ENCODE data around the gene WDR5B. TPM values are rescaled to one million over a fixed set of nuclear protein-coding genes. Genes with fewer than 3 reads are reported as not detected.

Gene WDR5B
- polyA plus RNA-seq, 1 donor from 2014 or later: 6.9 TPM

GRCh38 chr3:122406198-122406597, 9.7 kb downstream of the WDR5B start:
- Histone ChIP-seq H2AFZ (ENCODE audit: low read depth, low read length) (no peak overlapping the region), H3K9ac (ENCODE audit: low read length) (no peak overlapping the region), H3K9me3 (ENCODE audit: low read length) (no peaks in the 10 kb centered on the region), H4K20me1 (ENCODE audit: insufficient read depth) (no peaks in the 10 kb centered on the region), H3K79me2 (replicated peaks; ENCODE audit: insufficient read depth, low read length) (no peaks in the 10 kb centered on the region), H3K9me2 (ENCODE audit: insufficient read depth, low read length) (no peaks in the 10 kb centered on the region), H3K4me2 (ENCODE audit: low read length) (no peak overlapping the region), H3K27ac (ENCODE audit: low read length) (no peak overlapping the region), H3K36me3 (ENCODE audit: insufficient read depth, low read length) (no peaks in the 10 kb centered on the region), H3F3A (ENCODE audit: insufficient read depth, low read length, poor library complexity, severe bottlenecking) (no peaks in the 10 kb centered on the region), H3K4me3 (ENCODE audit: low read length) (no peak overlapping the region), H3K27me3 (ENCODE audit: insufficient read depth, low read depth, low read length) (no peaks in the 10 kb centered on the region)
- TF ChIP-seq EP300 (conservative IDR thresholded peaks at IDR 0.05; ENCODE audit: poor library complexity, severe bottlenecking) (no peak), RAD21 (conservative IDR thresholded peaks at IDR 0.05) (no peak), EZH2 (IDR thresholded peaks at IDR 0.05; ENCODE audit: borderline replicate concordance, insufficient read depth, low read length, poor library complexity, severe bottlenecking) (no peak), MXI1 (conservative IDR thresholded peaks at IDR 0.05; ENCODE audit: poor library complexity, severe bottlenecking) (no peak), REST (IDR thresholded peaks at IDR 0.05; ENCODE audit: borderline replicate concordance) (no peak), TAF1 (IDR thresholded peaks at IDR 0.05; ENCODE audit: low read depth) (no peak), CTCF (IDR thresholded peaks at IDR 0.05; ENCODE audit: poor library complexity, severe bottlenecking) (no peak), SMC3 (conservative IDR thresholded peaks at IDR 0.05; ENCODE audit: poor library complexity) (no peak), POLR2AphosphoS5 (IDR thresholded peaks at IDR 0.05) (no peak)

GRCh38 chr3:122405015-122405414, 10.8 kb downstream of the WDR5B start:
- H3K79me2 ChIP-seq (replicated peaks; ENCODE audit: insufficient read depth, low read length): no peaks in the 10 kb centered on the region
- H2AFZ ChIP-seq (ENCODE audit: low read depth, low read length): no peak overlapping the region
- H4K20me1 ChIP-seq (ENCODE audit: insufficient read depth): no peaks in the 10 kb centered on the region
- no peaks in the 10 kb centered on the region for H3K9me2 ChIP-seq (ENCODE audit: insufficient read depth, low read length)
- no peaks in the 10 kb centered on the region for H3K27me3 ChIP-seq (ENCODE audit: insufficient read depth, low read depth, low read length)
- no peaks in the 10 kb centered on the region for H3K9me3 ChIP-seq (ENCODE audit: low read length)
- H3F3A ChIP-seq (ENCODE audit: insufficient read depth, low read length, poor library complexity, severe bottlenecking): no peaks in the 10 kb centered on the region
- TF ChIP-seq REST (IDR thresholded peaks at IDR 0.05; ENCODE audit: borderline replicate concordance) (no peak), CTCF (IDR thresholded peaks at IDR 0.05; ENCODE audit: poor library complexity, severe bottlenecking) (no peak), MXI1 (conservative IDR thresholded peaks at IDR 0.05; ENCODE audit: poor library complexity, severe bottlenecking) (no peak), SMC3 (conservative IDR thresholded peaks at IDR 0.05; ENCODE audit: poor library complexity) (no peak), POLR2AphosphoS5 (IDR thresholded peaks at IDR 0.05) (no peak), EZH2 (IDR thresholded peaks at IDR 0.05; ENCODE audit: borderline replicate concordance, insufficient read depth, low read length, poor library complexity, severe bottlenecking) (no peak), RAD21 (conservative IDR thresholded peaks at IDR 0.05) (no peak), TAF1 (IDR thresholded peaks at IDR 0.05; ENCODE audit: low read depth) (no peak), EP300 (conservative IDR thresholded peaks at IDR 0.05; ENCODE audit: poor library complexity, severe bottlenecking) (no peak)
- no peaks in the 10 kb centered on the region for H3K36me3 ChIP-seq (ENCODE audit: insufficient read depth, low read length)
- H3K4me2 ChIP-seq (ENCODE audit: low read length): no peak overlapping the region
- no peak overlapping the region for H3K4me3 ChIP-seq (ENCODE audit: low read length)
- no peak overlapping the region for H3K9ac ChIP-seq (ENCODE audit: low read length)
- no peak overlapping the region for H3K27ac ChIP-seq (ENCODE audit: low read length)

Measured in neural cell (in vitro differentiated cells).